Camera-type eye (tissue), 1 donor: ENCODE results near the gene OR5AC2. TPM values are rescaled to one million over a fixed set of nuclear protein-coding genes. Genes with fewer than 3 reads are reported as not detected.

Source experiments
- total RNA-seq: library from RNA; depleted of rRNA; stranded (reverse); fragments of >200 nt; gene quantifications from one replicate; pipeline ENCODE4 v1.2.3, GENCODE V29; 2014

The OR5AC2 gene, protein sequence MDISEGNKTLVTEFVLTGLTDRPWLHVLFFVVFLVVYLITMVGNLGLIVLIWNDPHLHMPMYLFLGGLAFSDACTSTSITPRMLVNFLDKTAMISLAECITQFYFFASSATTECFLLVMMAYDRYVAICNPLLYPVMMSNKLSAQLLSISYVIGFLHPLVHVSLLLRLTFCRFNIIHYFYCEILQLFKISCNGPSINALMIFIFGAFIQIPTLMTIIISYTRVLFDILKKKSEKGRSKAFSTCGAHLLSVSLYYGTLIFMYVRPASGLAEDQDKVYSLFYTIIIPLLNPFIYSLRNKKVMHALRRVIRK
- total RNA-seq = not detected

DNA sequence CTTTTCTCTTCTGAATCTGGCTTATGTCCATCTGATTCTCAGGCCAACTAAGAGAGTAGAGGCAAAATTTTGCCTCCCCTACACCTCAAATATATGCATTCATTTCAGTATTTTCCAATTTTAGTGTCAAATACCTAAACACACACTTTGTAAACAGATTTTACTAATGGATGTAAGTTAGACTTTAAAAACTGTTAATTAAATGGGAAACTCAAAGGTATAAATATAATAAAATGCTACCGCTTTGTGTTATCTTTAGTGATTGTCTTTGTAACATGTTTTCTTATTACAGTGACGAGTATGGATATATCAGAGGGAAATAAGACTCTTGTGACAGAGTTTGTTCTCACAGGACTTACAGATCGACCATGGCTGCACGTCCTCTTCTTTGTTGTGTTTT is at the start of gene OR5AC2:
Gene OR5AC2 (plus strand): TSS at position 301 of the 400 bp plus-strand sequence. CDS start 0 bp downstream, at position 301.

DNA sequence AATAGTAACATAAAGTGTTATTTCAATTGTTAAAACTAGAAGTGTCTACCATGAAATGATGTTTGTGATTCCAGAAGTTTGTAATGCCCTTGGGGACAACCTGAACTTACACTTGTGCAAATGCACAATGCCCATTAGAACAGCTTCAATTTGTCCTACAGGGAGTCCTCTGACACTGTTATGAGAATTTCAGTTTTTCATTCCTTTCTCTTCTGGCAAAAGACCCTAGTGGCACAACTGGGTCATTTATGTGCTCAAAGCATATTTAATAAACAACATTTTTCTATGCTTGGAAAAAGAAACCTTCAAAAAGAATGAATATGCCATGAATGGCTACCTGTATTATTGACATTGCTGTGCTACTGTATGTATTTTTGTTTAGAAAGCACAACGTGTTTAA is 43.4 kb downstream of the OR5AC2 start, which contains the start of gene OR5H1:
Gene OR5H1 (plus strand): TSS at position 301 of the 400 bp plus-strand sequence. CDS start 1,977 bp downstream, outside the sequence.

Other genes with a start within 250 kb of the OR5AC2 start
- gene RIOX2, start 114.7 kb upstream of the OR5AC2 start, total RNA-seq = 59.9 TPM
- gene GABRR3, start 51.9 kb upstream of the OR5AC2 start, total RNA-seq = 25.8 TPM
- gene OR5H1, start 43.5 kb downstream of the OR5AC2 start, total RNA-seq = not detected
- gene OR5H14, start 60.3 kb downstream of the OR5AC2 start, total RNA-seq = not detected
- not detected for gene OR5H15, start 79.5 kb downstream of the OR5AC2 start, total RNA-seq
- gene OR5H6, start 177.1 kb downstream of the OR5AC2 start, total RNA-seq = not detected
- not detected for gene OR5H2, start 195.3 kb downstream of the OR5AC2 start, total RNA-seq